ENCODE data around the gene KCNC1.

The KCNC1 gene

DNA sequence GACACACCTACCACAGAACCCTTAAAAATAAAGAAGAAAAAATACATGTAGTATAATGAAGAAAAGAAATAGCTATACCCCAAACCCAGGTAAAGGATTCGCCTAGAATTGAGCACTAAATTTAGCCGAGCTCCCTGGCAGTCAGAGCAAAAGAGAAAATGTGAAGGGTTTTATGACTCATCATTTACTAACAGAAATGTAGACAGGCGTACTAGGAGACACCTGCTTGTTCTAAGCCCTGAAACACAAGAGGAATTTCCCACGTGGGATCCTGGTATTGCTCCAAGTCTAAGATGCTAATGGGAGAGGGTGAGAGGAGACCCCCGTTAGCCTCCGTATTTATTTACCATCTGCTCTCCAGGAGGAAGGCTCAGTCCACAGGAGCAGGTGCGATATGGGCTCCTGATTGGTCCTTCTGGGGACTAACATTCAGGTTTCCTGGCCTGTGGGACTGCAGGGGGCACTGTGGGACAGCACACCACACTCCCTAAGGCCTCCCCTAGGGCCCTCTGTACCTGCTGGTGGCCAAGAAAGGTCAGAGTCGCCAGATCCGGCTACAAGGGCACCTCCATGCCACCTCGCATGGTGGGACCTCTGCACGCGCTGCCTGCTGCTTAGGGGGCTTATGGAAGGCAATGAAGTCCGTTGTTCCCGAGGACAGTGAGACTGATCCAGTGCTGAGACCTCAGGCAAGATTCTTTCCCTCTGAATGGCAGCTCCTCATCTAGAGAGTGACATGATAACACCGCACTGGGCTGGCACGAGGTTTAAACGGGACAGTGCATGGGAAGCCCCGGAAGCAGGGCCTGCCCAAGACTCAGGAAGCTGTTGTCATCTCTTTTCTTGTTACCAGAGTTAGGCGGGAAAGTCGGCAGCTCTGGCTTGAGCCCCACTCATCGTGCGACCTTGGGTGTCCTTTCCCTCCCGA is 25.8 kb downstream of the KCNC1 start:
- DNase-seq: peak; percentile 48

DNA sequence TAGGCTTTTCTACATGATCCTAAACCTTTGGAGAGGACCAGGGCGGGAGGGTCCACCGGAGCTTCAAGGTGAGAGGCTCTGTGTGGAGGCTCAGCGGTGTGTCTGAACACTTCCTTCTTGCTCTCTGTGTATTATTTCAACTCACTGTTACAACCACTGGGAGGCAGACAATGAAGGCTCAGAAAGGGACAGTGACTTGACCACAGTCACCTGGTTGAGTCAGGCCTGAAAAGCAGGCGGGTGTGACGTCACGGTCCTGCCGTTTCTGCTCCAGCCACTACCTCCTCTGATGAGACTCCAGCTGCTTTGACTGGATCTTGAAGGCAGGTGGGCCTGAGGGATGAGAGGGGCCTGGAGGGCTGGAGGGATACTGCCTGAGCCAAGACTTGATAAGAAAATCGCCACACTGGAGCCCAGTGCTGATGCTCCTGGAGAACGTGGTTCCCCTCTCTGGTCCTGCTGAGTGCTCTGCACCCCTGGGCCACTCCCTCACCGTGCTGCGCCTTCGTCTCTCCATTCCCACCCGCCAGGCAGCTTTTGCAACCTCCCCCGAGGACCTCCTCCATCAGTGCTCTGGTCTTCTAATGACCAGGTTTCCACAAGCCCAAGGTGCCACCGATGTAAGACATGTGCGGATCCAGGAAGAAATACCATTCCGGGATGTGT is 27.9 kb downstream of the KCNC1 start:
- DNase-seq: no peak

DNA sequence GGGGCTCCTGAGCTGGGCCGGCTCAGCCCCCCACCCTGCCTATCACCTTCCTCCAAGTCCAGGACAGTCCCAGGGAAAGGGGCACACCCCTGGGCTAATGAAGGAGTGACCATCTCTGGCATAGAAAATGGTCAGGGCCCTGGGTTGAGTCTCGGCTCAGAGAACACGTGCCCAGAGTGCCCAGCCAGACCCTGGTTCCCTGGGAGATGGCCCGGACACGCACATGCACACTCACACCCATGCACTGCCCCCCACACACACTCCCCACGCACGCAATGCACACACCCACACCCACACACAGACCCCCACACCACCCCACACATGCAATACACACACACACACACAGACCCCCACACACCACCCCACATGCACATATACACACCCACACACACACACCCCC is 28.7 kb downstream of the KCNC1 start:
- DNase-seq: no peak

DNA sequence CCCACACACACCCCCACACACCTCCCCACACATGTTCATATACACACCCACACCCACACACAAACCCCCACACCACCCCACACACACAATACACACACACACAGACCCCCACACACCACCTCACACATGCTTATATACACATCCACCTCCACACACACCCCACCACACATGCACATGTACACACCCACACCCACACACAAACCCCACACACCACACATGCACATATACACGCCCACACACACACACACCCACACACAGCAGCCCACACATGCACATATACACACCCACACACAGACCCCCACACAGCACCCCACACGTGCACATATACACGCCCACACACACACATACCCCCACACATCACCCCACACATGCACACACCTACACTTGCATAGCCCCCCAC is 29.1 kb downstream of the KCNC1 start:
- no peak for DNase-seq

DNA sequence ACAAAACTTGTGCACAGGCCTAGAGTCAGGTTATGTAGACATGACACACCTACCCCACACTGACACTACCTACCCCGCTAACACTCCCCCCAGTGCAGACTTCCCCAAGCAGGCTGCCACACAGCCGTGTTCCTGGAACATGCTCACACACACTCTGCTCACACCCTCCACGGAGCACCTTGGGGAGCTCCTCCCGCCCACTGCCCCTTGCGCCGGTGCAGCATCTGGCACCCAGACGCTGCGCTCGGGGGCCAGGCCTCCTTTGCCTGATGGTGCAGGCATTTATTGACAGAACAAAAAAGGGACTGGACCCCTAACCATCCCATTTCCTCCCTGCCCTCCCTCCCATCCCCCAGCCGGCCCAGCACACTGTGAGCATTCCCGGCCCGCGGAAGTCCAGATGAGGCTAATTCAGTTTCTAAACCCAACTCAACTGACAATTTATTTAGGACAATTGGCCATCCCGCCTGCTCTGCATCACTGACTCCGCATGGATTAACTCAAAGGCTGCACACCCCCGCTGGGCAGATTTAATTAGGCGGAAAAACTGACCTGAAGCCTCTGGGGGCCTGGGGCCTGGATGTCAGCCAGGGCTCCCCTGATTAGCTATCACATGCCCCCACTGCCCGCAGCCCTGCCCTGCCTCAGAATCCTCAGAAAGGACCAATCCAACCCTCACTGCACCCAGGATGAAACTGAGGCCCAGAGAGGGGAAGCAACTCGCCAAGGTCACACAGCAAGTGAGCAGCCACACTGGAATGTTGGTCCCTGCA is 30.1 kb downstream of the KCNC1 start:
- DNase-seq: no peak

DNA sequence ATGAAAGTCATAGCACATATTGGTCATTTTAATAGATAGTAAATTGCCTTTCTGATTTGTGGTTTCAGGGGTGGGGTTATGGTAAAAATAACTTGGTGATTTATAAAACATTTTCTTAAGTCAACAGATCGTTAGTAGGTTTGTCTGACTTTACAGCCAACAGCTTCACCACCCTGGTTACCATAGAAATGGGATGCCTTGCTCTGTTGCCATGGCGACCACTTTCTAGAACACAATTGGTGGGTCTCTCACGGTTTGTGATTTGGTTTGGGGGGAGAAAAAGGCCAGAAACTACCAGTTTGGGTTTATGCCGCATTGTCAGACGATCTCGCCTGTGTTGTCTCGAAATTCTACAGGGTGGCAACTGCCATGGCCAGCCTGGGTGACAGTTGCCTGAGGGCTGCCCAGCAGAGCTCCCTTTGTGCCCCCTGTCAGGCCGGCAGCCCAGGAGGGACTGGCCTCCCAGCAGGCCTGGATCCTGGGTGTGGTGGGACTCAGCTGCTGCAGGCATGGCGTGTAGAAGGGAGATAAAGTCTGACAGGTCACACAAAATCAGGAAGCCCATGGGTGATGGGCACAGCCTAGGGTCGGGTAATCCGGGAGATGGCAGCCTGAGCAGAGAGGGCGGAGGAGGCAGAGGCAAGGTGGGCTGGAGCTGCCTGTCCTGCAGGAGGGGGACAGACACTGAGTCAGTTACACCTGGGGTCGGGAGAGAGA is 30.9 kb downstream of the KCNC1 start:
- no peak for DNase-seq

DNA sequence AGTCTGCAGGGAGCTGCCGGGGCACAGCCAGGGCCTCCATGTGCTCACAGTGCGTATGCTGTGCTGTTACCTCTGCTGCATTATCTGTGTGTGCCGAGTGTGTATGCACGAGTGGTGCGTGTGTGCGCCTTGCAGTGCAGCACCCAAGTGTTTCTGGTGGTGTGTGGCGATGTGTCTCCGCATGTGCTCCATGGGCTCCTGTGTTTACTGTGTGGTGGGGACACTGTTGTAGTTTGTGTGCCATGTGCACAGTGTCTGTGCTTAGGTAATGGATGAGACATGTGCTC is 31.4 kb downstream of the KCNC1 start:
- no peak for DNase-seq

DNA sequence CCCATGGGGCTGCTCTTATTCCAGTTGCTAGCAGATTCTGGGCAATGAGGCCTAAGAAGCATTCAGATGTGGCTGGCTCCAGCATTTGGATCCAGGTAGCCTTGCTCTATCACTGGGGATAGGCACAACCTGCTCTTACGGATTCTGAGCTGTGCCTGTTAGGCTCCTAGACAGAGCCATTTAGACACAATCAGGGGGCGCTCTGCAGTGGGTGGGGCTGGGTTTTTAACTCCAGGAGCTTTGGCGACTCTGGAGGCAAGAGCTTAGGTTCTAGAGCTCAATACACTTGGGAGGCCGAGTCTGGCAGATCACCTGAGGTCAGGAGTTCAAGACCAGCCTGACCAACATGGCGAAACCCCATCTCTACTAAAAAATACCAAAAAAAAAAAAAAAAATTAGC is 32.0 kb downstream of the KCNC1 start:
- no peak for DNase-seq

DNA sequence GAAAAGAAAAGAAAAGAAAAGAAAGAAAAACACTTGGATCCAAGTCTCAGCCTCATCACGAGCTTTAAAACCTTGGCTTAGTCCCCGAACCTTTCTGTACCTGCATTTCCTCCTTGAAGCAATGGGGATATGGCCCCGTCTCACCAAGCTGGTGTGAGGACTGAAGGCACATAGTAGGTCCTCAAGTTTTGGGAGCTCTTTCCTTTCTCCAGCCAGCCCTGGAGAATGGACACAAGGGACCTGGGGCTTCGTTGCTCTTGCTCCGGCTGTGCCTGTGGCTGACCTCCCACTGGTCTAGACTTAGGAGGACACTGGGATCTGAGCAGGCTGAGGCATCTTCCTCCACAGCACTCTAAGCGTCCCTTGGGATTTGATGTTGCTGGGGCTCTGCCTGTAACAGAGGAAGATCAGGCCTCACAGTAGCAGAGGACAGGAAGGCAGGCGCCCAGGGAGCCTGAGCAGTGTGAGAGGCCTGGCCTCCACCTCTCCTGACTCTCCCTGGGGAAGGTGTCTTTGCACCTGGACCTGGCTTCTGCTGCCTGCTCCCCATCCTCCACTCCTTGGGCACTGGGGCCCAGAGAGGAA is 32.8 kb downstream of the KCNC1 start:
- DNase-seq: no peak

DNA sequence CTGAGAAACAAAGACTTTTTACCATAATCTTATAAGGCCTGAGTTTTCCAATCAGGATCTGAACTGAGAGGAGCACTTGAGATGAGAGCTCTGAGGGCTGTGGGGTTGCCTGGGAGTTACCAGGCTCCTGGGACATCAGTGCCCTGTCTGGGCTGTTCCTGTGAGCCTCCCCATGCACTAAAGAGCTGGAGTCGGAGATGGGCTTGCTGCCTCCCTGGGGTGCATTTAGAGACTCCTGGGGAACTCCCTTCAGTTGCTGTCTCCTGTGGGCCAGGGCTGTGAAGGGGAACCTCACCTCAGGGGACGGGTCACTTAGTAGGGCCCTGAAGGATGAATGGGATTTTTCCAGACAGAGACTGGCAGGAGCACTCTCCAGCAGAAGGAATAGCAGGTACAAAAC is 33.3 kb downstream of the KCNC1 start:
- no peak for DNase-seq

DNA sequence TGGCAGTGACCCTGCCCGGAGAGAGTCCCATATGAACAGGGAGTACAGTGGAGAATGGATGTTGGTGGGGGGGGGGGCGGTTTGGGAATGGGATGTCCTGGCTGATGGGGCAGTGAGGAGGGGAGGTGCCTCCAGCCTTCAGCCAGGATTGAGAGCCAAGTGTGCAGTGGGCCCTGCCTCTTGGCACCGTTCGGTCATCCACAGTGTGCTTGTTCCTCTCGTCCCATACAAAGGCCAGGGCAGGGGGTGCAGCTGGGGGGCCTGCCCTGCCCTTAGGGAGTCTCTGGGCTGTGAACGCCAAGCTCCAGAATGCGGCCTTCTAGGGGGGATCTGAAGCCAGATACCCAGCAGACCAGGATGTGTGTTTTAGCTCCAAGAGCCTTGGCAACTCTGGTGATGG is 34.0 kb downstream of the KCNC1 start:
- no peak for DNase-seq

DNA sequence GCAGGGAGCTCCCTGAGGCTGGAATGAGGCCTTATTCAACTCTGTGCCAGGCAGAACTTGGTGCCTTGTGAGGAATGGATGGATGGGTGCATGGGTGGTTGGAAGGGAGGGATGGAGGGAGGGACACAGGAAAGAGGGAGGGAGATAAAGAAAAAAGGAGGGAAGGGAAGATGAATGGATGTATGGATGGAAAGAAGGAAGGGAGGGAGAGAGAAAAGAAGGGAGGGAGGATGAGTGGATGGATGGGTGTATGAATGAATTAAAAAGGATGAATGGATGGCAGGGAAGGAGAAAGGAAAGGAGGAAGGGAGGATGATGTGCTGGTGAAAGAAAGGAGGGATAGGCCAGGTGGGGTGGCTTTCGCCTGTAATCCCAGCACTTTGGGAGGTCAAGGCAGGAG is 34.6 kb downstream of the KCNC1 start:
- DNase-seq: no peak

DNA sequence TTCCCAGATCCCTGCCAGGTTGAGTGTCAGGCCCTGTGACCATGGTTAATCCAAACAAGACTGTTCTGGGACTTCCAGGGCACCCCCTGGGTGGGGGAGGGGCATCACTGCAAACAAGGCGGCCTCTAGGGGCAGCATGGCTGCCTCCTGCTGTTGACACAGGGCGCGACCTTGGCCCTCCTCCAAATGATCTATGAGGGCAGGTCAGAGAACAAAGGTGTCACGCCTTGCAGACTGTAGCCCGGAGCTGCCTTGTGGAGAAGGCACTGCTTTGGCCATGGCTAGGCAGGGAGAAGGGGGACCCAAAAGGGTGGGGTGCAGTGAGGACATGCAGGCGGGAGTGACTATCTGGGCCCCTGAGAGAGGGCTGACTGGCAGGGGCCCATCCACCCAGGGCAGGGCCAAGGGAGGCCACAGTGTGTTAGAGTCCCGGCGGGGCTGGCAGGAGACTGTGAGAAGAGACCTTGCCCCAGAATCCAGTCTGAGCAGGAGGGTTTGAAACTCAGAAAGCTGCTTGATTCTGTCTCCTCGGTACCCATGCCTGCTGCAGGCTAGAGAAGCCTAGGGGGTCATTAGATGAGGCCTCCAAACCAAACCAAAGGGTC is 35.6 kb downstream of the KCNC1 start:
- no peak for DNase-seq

DNA sequence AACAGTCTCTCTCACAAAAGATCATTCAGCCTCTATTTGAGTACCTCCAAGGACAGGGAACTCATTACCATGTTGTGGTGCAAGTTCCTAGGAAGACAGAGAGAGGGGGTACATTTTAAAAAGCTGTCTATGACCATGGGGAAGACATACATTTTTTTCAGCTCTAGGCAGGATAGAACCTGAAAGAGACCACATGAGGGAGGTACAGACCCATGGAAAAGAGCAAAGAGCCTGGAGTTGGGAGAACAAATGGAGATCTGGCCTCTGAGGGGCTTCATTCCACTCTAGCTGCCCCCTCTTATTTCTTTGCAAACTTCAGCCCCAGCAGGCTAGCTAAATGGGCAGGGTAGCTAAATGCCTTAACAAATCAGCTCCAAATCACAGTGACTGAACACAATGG is 36.3 kb downstream of the KCNC1 start:
- DNase-seq: no peak

DNA sequence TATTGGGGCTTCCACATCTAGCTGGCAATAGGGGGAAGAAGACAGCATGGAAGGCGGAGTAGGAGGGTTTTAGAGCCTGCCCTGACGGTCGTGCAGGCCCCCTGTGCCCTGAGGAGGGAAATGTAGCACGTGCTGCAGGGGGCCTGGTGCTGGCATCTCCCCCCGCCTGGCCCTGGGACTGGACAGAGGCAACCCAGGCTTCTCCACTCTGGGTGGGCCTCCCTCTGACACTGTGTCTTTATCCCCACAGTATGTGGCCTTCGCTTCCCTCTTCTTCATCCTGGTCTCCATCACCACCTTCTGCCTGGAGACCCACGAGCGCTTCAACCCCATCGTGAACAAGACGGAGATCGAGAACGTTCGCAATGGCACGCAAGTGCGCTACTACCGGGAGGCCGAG is 36.8 kb downstream of the KCNC1 start:
- DNase-seq: no peak

DNA sequence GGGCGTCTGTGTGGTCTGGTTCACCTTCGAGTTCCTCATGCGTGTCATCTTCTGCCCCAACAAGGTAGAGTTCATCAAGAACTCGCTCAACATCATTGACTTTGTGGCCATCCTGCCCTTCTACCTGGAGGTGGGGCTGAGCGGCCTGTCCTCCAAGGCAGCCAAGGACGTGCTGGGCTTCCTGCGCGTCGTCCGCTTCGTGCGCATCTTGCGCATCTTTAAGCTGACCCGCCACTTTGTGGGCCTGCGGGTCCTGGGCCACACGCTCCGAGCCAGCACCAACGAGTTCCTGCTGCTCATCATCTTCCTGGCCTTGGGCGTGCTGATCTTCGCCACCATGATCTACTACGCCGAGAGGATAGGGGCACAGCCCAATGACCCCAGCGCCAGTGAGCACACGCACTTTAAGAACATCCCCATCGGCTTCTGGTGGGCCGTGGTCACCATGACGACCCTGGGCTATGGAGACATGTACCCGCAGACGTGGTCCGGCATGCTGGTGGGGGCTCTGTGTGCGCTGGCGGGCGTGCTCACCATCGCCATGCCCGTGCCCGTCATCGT is 37.3 kb downstream of the KCNC1 start:
- DNase-seq: no peak

DNA sequence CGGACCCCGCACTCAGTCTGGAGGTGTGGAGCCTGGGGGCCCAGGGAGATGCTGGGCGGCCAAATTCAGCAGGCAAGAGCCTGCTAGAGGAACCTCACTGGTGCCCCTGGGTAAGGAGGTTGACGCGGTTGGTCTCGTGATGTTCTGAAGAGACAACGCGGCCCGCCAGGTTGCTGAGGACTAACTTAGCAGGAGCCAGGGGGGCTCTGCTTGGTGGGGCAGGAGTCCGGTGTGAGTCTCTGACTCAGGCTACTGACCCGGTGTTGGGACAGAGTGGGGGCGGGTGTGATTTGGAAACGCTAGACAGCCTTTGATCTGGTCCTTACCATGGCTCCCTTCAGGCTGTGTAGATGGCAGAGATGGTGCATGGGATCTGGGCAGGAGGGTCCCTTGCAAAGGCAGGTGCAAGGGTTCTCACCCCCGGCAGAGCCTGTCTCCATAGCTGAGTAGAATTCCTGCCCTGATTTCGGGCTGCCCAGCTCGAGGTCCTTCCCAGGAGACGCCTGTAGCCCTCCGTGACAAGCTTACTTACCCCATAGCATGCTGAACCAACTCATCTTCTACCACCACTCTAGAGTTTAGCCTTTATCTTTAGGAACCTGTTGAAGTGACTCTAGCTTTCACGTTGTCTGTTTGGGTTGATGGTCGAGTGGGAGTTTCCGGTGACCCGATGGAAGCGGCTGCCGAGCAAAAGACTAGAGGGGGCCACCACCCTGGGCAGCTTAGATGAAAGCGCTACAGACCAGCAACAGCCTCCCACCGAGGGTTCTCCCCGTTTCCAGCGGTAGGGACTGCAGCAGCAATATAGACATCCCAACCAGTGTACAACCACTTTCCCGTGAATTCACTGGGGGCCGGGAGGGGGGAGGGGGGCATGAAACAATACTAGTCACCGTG is 38.4 kb downstream of the KCNC1 start:
- DNase-seq: no peak

DNA sequence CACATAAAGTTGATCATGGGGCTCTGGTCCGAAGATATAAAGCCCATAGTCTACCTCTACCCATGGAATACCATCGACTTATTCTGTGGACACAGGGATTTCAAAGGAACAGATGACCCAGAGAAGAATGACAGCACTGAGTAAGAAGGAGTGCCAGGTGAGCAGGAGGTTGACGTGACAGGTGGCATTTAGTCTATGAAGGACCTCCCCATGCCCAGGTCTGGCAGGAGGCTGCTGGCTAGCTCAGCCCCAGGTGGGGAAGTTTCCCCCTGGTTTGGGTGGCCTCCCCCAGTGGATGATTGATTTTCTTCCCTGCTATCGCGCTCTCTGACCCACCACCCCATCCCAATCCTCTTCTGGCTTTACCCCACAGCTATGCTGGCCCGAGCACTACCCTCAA is 39.1 kb downstream of the KCNC1 start:
- DNase-seq: no peak

DNA sequence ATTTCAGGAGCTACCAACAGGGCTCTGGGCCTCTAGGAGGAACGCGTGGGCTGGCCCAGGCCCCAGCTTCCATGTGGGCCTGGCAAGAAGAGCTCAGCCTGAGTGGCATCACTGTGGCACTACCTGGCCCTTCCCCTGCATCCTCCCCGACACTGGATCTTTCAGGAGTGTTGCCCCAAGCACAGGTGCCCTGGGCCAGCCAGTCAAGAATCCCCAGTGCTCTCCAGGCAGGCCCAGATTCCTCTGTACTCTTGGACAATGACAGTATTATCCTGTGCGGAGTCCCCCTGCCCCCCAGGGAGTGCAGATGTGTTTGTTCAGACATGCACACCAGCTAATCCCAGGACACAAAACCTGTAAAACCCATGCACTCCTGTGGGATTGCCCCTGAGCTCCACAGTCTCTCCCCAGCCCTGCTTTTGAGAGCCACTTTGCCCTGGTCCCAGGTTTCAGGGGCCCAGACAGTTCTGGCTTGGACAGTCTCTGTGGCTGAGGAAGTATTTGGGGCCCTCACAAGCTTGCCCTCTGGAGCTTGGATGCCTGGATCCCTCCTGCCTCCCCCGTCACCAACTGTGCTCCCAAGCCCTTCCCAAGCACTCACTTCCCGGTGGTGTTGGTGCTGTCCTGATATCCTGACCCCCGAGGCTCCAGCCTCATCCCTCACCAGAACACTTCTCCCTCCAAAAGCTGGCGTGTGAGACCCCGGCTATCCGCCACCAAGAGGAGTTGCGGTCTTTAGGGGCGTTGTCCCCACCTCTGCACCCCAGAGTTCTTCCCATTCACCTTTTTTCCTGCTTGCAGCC is 39.9 kb downstream of the KCNC1 start:
- DNase-seq: no peak

DNA sequence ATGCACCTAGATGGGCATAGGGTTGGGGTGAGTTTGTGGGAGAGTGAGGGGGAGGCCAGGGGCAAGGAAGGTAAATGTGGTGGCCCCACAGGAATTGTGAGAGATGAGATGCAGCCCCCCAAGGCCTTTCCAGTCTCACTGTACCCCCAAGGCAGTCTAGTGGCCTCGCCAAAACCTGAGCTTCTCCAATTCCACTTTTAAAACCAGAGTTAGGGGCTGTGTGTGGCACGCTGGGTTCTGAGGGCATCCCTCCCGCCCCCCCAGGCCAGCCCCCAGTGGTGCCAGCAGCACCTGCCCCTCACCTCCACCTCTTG is 40.4 kb downstream of the KCNC1 start:
- DNase-seq: no peak

Data from NCI-H748 treated with DMSO at 0.1 percent for 48 hours (cell line).